Tibial nerve (tissue), 3 donors: ENCODE results near the gene FETUB.

Experiments used
- CTCF ChIP-seq, 5 experiments: fragments of 200-600 bp in 3 of 5; fragments of 450-650 bp in 2 of 5; sonication (generic) in 3 of 5; IDR thresholded peaks; one replicate each; pipeline ENCODE4 v1.5.1; 2016 to 2019; ENCODE audit warnings: antibody characterized with exemption in 5 of 5, mild to moderate bottlenecking in 3 of 5, moderate library complexity in 2 of 5
- POLR2A ChIP-seq, 2 donors: fragments of 450-650 bp; IDR thresholded peaks; one replicate each; pipeline ENCODE4 v1.6.1; 2017; ENCODE audit warnings: antibody characterized with exemption in 2 of 2, mild to moderate bottlenecking in 2 of 2, moderate library complexity in 2 of 2

GRCh38 chr3:186626254-186626847 lies 13.8 kb upstream of the FETUB start:
- TF ChIP-seq CTCF (IDR thresholded peaks at IDR 0.05) (no peak), POLR2A (IDR thresholded peaks at IDR 0.05) (no peak)
